Measurements from ENCODE around the gene MPRIP. TPM values are rescaled to one million over a fixed set of nuclear protein-coding genes. Genes with fewer than 3 reads are reported as not detected.

Gene MPRIP
- total RNA-seq, 1 donor from 2014 or later = 392 TPM

GRCh38 chr17:17022456-17022855, 19.8 kb upstream of the MPRIP start:
- Mint-ChIP-seq H3K36me3 (ENCODE audit: low read depth, unreplicated experiment) (no peaks in the 10 kb centered on the region), H3K4me3 (ENCODE audit: unreplicated experiment) (no peak overlapping the region)
- DNase-seq (ENCODE audit: low spot score) = no peak

DNA sequence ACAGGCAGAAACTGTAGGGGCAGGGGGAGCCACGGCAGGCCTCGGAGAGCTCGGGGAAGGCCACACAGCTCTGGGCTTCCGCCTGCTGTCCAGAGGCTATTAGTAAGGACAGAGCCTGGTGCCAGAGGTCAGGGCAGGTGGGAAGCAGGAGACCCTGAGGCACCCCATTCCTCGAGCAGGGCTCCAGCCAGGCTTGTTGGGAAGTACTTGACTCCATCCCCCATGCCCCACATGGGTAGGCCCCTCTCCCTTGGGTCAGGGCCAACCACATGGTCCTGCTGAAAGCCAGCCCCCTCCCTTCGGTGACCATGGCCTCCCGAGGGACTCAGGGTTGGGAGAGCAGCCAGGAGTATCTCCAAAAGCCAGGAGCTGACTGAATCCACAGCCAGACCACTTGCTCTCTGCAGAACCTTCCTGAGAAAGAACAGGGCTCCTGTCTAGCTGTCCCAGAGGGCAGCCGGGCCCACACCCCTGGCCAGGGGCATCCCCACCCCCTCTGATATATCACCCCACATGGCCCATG, 17.4 kb upstream of the MPRIP start:
- peaks cover 9% of the 10 kb centered on the region for H3K4me1 Mint-ChIP-seq (ENCODE audit: unreplicated experiment)

More at GRCh38 chr17:17022456-17022855, 19.8 kb upstream of the MPRIP start:
- Mint-ChIP-seq H3K4me1 (ENCODE audit: unreplicated experiment) (peaks cover 5% of the 10 kb centered on the region), H3K9me3 (ENCODE audit: unreplicated experiment) (no peaks in the 10 kb centered on the region), H3K27me3 (ENCODE audit: unreplicated experiment) (peaks cover 2% of the 10 kb centered on the region), H3K27ac (ENCODE audit: unreplicated experiment) (no peak overlapping the region)
- TF ChIP-seq, protein P1, sequence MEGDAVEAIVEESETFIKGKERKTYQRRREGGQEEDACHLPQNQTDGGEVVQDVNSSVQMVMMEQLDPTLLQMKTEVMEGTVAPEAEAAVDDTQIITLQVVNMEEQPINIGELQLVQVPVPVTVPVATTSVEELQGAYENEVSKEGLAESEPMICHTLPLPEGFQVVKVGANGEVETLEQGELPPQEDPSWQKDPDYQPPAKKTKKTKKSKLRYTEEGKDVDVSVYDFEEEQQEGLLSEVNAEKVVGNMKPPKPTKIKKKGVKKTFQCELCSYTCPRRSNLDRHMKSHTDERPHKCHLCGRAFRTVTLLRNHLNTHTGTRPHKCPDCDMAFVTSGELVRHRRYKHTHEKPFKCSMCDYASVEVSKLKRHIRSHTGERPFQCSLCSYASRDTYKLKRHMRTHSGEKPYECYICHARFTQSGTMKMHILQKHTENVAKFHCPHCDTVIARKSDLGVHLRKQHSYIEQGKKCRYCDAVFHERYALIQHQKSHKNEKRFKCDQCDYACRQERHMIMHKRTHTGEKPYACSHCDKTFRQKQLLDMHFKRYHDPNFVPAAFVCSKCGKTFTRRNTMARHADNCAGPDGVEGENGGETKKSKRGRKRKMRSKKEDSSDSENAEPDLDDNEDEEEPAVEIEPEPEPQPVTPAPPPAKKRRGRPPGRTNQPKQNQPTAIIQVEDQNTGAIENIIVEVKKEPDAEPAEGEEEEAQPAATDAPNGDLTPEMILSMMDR (IDR thresholded peaks at IDR 0.05; ENCODE audit: unreplicated experiment) = no peak

GRCh38 chr17:17025621-17026020, 16.6 kb upstream of the MPRIP start:
- no peak overlapping the region for H3K4me3 Mint-ChIP-seq (ENCODE audit: unreplicated experiment)
- no peaks in the 10 kb centered on the region for H3K36me3 Mint-ChIP-seq (ENCODE audit: low read depth, unreplicated experiment)
- H3K4me1 Mint-ChIP-seq (ENCODE audit: unreplicated experiment) = peaks cover 15% of the 10 kb centered on the region
- peaks cover 6% of the 10 kb centered on the region for H3K27me3 Mint-ChIP-seq (ENCODE audit: unreplicated experiment)
- no peak overlapping the region for H3K27ac Mint-ChIP-seq (ENCODE audit: unreplicated experiment)
- DNase-seq (ENCODE audit: low spot score) = no peak
- TF ChIP-seq, protein P1 (IDR thresholded peaks at IDR 0.05; ENCODE audit: unreplicated experiment) = no peak
- no peaks in the 10 kb centered on the region for H3K9me3 Mint-ChIP-seq (ENCODE audit: unreplicated experiment)

More for the DNA sequence above, 17.4 kb upstream of the MPRIP start:
- no peaks in the 10 kb centered on the region for H3K9me3 Mint-ChIP-seq (ENCODE audit: unreplicated experiment)
- DNase-seq (ENCODE audit: low spot score) = no peak
- peaks cover 6% of the 10 kb centered on the region for H3K27me3 Mint-ChIP-seq (ENCODE audit: unreplicated experiment)
- no peak overlapping the region for H3K4me3 Mint-ChIP-seq (ENCODE audit: unreplicated experiment)
- no peaks in the 10 kb centered on the region for H3K36me3 Mint-ChIP-seq (ENCODE audit: low read depth, unreplicated experiment)
- H3K27ac Mint-ChIP-seq (ENCODE audit: unreplicated experiment) = no peak overlapping the region
- TF ChIP-seq, protein P1 (IDR thresholded peaks at IDR 0.05; ENCODE audit: unreplicated experiment) = no peak

DNA sequence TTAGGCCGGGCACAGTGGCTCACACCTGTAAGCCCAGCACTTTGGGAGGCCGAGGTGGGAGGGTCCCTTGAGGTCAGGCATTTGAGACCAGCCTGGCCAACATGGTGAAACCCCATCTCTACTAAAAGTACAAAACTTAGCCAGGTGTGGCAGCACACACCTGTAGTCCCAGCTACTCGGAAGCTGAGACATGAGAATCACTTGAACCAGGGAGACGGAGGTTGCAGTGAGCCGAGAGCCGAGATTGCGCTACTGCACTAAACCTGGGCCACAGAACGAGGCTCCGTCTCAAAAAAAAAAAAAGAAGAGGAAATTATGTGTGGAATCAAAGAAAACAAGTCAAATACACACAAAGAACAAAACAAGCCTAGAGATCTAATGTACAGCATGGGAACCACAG, 16.1 kb upstream of the MPRIP start:
- peaks cover 6% of the 10 kb centered on the region for H3K27me3 Mint-ChIP-seq (ENCODE audit: unreplicated experiment)

GRCh38 chr17:17027442-17028058, 14.7 kb upstream of the MPRIP start:
- H3K9me3 Mint-ChIP-seq (ENCODE audit: unreplicated experiment) = no peaks in the 10 kb centered on the region
- peaks cover 17% of the 10 kb centered on the region for H3K4me1 Mint-ChIP-seq (ENCODE audit: unreplicated experiment)
- peaks cover 9% of the 10 kb centered on the region for H3K27me3 Mint-ChIP-seq (ENCODE audit: unreplicated experiment)
- no peaks in the 10 kb centered on the region for H3K36me3 Mint-ChIP-seq (ENCODE audit: low read depth, unreplicated experiment)
- no peak for DNase-seq (ENCODE audit: low spot score)
- TF ChIP-seq, protein P1 (IDR thresholded peaks at IDR 0.05; ENCODE audit: unreplicated experiment) = no peak
- H3K4me3 Mint-ChIP-seq (ENCODE audit: unreplicated experiment) = no peak overlapping the region
- no peak overlapping the region for H3K27ac Mint-ChIP-seq (ENCODE audit: unreplicated experiment)

More for the DNA sequence above, 16.1 kb upstream of the MPRIP start:
- no peak overlapping the region for H3K27ac Mint-ChIP-seq (ENCODE audit: unreplicated experiment)
- H3K9me3 Mint-ChIP-seq (ENCODE audit: unreplicated experiment) = no peaks in the 10 kb centered on the region
- TF ChIP-seq, protein P1 (IDR thresholded peaks at IDR 0.05; ENCODE audit: unreplicated experiment) = no peak
- DNase-seq (ENCODE audit: low spot score) = no peak
- H3K4me1 Mint-ChIP-seq (ENCODE audit: unreplicated experiment) = peaks cover 17% of the 10 kb centered on the region
- H3K4me3 Mint-ChIP-seq (ENCODE audit: unreplicated experiment) = no peak overlapping the region
- no peaks in the 10 kb centered on the region for H3K36me3 Mint-ChIP-seq (ENCODE audit: low read depth, unreplicated experiment)
